Keratinocyte (primary cell): ENCODE measurements around the gene DAPK1.

Source experiments
- EZH2 ChIP-seq: IDR thresholded peaks from one replicate; pipeline ENCODE4 v1.6.1; 2012; ENCODE audit warnings: inconsistent platforms, mild to moderate bottlenecking, low read length, moderate library complexity
- TF ChIP-seq, protein P1 (sequence below), 3 experiments: IDR thresholded peaks in 1 of 3; conservative IDR thresholded peaks in 1 of 3; optimal IDR thresholded peaks in 1 of 3; 2 replicates in 2 of 3; 3 replicates in 1 of 3; pipeline versions ENCODE3 to v1.5.1; 2011; ENCODE audit warnings: low read length in 3 of 3, mild to moderate bottlenecking in 3 of 3, moderate library complexity in 2 of 3, control low read depth in 1 of 3, inconsistent platforms in 1 of 3; ENCODE audit not compliant: insufficient read depth in 2 of 3; ENCODE audit errors: extremely low read depth in 1 of 3

DNA sequence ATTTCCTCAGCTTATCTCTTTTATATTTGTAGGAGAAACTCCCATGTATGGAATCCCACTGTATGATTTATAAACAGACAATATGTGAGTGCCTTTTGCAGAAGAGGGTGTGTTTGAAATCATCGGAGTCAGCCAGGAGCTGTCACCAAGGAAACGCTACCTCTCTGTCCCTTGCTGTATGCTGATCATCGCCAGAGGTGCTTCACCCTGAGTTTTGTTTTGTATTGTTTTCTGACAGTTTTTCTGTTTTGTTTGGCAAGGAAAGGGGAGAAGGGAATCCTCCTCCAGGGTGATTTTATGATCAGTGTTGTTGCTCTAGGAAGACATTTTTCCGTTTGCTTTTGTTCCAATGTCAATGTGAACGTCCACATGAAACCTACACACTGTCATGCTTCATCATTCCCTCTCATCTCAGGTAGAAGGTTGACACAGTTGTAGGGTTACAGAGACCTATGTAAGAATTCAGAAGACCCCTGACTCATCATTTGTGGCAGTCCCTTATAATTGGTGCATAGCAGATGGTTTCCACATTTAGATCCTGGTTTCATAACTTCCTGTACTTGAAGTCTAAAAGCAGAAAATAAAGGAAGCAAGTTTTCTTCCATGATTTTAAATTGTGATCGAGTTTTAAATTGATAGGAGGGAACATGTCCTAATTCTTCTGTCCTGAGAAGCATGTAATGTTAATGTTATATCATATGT lies 210.3 kb downstream of the DAPK1 start:
- TF ChIP-seq, protein P1, sequence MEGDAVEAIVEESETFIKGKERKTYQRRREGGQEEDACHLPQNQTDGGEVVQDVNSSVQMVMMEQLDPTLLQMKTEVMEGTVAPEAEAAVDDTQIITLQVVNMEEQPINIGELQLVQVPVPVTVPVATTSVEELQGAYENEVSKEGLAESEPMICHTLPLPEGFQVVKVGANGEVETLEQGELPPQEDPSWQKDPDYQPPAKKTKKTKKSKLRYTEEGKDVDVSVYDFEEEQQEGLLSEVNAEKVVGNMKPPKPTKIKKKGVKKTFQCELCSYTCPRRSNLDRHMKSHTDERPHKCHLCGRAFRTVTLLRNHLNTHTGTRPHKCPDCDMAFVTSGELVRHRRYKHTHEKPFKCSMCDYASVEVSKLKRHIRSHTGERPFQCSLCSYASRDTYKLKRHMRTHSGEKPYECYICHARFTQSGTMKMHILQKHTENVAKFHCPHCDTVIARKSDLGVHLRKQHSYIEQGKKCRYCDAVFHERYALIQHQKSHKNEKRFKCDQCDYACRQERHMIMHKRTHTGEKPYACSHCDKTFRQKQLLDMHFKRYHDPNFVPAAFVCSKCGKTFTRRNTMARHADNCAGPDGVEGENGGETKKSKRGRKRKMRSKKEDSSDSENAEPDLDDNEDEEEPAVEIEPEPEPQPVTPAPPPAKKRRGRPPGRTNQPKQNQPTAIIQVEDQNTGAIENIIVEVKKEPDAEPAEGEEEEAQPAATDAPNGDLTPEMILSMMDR (optimal IDR thresholded peaks at IDR 0.05 in 1 of 3, IDR thresholded peaks at IDR 0.05 in 1 of 3, conservative IDR thresholded peaks at IDR 0.05 in 1 of 3; ENCODE audit: extremely low read depth in 1 of 3, insufficient read depth in 2 of 3, low read length in 3 of 3): no peak
- no peak for TF ChIP-seq EZH2
